NCI-H2227 (cell line): ENCODE measurements around the gene SYNPO2L.
"Not testable (repeated sequence)": the region's sequence is repeated elsewhere in the genome, so short reads cannot be mapped to it uniquely, and the experiment has no call there.

Experiments used
- DNase-seq: peaks from one replicate; lab custom pipeline; 2025; ENCODE audit not compliant: unreplicated experiment; lab: John Stamatoyannopoulos, UW

The SYNPO2L gene

DNA sequence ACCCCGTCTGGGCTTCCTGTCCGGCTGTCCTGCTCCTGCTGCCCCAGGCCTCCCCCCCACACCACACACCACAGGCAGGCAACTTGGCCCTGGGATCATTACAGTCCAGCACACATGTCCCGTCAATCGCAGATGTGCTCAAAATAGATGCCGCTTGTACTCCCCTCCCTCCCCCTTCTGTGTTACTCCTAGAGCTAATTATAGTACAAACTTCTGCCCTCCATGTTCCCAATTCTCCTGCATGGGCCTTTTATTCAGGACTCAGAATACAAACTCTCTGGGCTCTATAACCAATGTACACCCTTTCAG is at the start of gene SYNPO2L:
SYNPO2L (minus strand) TSS at position 40 of the 309 bp plus-strand sequence. CDS start 107 bp downstream, outside the sequence.
- no peak for DNase-seq

DNA sequence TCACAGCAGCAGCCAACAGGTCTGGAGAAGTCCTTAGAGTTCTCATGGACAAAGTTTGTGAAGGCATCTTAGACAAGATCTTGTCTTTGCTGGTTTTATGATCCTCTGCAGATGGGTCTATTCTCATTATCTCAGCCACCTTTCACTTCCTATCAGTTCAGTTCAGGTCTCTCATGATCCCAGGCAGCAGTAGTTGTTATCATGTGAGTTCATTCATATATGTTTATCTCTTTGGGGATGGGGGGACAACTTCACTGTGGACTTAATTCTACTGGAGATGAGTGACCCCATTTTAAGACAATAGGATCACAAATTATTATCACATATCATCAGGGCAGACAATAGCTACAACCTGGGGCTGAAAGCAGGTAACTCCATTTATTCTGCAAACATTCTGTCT is 48.1 kb upstream of the SYNPO2L start:
- not testable (repeated sequence) for DNase-seq

DNA sequence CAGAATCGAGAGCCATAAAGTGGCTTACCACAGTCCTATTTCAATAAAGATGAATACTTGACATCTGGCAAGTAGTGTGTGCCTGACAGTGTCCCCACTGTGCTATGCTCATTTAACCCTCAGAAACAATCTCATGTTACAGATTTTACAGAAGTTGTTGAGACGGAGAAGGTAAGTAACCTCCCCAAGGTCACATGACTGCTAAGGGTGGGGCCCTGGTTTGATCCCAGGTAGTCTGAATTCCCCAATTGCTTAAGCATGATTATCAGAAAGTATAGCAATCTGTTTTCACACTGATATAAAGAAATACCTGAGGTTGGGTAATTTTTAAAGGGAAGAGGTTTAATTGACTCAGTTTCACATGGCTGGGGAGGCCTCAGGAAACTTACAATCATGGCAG is 43.0 kb upstream of the SYNPO2L start:
- DNase-seq, result not testable (repeated sequence)

DNA sequence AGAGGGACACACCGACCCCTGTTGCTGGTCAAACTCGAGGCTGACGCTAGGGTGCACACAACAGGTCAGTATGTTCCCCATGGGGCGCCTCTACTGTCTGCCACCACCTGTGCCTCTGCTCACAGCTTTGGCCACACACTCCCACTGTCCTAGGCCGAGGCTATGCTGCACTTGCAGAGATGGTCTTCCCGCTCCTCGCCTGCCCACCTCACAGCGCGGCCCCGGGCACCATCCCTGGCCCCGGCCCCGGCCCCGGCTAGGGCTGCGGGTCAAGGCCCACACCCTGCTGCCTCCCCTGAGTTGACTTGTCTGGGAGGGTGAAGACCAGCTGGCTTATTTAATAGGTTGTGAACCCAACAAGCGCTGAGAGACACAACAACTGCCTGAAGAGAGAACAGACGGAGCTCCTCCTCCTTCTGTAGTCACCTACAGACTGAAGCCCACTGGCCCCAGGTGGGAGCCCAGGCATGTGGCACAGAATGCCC is 41.9 kb upstream of the SYNPO2L start, which contains the start of gene AGAP5:
AGAP5 (minus strand) TSS at position 435 of the 485 bp plus-strand sequence; CDS start at position 81, 354 bp downstream.
- DNase-seq, result not testable (repeated sequence)

- not testable (repeated sequence) for DNase-seq
Measured at GRCh38 chr10:73695302-73695701, 39.5 kb upstream of the SYNPO2L start.

DNA sequence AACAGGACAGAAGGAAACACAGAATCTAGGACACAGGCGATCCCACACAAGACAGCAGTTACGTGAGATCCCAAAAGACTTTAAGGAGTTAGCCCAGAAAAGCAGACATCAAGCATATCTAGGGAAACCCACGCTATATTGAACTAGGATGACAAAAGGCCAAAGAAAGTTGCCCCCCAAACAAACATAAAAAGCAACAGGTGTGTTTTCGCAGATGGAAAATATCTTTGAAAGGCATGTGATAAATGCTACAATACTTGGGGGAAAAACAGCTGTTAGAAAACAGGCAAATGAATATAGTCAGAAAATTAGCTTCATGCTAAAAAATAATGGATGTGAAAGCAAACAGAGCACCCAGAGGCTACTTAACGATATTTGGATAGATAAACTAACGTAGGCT is 34.9 kb upstream of the SYNPO2L start:
- DNase-seq, result not testable (repeated sequence)

GRCh38 chr10:73689596-73689995 is 33.8 kb upstream of the SYNPO2L start:
- not testable (repeated sequence) for DNase-seq

- not testable (repeated sequence) for DNase-seq
Measured at GRCh38 chr10:73687641-73688040, 31.8 kb upstream of the SYNPO2L start.

GRCh38 chr10:73674546-73674945 is 18.7 kb upstream of the SYNPO2L start:
- not testable (repeated sequence) for DNase-seq

- not testable (repeated sequence) for DNase-seq
Measured at GRCh38 chr10:73668378-73668777, 12.5 kb upstream of the SYNPO2L start.

DNA sequence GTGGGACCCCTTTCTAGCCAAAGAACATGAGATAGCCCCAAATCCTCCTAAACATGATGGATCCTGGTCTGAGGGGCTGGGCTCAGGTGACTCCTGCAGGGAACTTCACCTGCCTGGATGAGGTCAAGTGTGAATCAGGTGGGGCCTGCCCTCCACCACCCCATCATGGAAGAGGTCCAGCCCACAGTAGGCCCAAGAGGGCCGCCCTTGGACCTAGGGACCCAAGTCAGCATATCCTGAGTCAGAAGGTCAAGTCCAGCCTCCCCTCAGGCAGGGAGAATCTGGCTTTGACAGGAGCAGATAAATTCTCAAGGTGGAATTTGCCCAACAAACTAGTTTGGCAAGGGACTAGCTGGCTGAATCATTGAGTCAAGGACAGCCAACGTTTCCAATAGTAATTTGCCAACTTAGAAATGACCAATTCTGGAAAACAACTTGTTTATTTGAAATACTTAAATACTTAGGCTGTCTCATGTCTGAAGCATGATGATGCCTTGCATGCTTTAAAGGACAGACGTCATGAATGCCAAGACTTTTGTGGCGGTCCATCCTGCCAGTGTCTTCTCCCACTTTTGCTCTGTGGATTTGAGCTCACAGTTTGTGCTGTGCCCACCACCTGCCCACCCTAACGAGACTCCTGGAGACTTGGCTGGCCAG is 10.5 kb upstream of the SYNPO2L start:
- not testable (repeated sequence) for DNase-seq

DNA sequence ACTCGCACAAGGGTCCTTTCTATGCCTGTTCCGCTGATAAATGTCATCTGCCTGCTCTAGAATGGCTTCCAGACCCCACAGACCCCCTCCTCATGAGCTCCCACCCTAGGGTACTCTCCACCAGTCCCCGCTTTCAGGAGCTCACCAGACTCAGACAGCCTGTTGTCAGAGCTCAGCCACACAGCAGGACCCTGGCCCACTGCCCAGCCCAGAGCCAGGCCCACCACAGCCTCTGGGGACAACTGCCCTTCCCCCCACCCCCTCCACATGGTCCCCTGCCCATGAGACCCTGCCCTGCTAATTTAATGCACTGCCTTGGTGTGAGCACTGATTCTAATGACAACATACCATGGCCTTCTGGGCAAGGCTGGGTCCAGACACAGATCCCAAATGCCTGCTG is 9.8 kb upstream of the SYNPO2L start:
- DNase-seq, result not testable (repeated sequence)

DNA sequence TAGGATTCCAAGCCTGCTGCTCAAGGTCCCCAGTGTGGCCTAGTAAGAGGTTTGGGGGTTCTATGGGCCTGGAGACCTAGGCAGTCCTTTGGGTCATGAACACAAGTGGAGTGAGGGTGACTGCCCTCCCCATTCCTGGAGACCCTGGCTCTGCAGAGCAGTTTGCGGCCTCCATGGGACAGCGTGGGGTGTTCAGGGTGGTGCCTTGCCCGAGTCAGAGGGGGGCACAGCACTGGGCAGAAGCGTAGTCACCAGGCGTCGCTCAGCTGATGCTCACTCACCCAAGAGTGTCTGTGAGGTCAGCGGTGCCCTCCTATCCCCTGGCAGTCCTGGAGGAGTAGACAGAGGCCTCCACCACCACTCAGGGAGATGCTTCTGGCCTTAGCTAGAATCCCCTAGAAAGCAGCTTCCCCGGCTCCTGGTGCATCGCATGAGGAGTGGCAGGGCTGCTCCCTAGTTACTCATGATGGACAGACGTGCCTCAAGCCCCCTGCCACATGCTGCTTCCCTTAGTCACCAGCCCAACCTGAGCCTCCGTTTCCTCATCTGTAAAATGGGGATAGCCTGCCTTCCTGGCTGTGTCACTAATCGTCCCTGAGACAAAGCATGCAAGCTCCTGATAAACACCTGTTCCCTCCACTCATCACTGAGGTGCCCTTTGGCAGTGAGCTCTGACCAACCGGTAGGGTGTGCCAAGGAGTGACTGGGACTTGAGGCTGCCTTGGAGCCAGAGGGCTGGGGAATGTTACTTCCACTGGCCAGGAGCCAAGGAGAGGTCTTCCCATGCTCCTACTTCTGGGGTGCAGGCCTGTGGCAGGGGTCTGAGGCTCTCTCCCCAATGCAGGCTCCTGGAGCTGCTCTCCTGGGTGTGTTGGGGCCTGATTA is 8.6 kb upstream of the SYNPO2L start:
- not testable (repeated sequence) for DNase-seq

- DNase-seq, result not testable (repeated sequence)
Measured at GRCh38 chr10:73663621-73664020, 7.8 kb upstream of the SYNPO2L start.

DNA sequence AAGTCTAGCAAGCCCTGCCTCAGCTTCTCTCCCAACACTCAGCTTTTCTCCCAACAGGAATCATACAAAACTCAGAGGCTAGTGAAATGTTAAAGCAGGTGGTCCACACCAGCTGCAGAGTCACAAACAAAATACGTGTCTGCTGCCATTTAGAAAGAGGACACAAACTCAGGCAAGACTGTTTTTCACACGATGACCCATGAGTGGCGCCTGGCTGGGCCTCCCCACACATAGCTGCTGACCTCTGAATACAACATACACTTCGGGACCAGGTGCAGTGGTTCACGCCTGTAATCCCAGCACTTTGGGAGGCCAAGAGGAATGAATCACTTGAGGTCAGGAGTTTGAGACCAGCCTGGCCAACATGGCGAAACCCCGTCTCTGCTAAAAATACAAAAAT is 6.9 kb upstream of the SYNPO2L start:
- DNase-seq, result not testable (repeated sequence)

GRCh38 chr10:73655257-73655989 is 406 bp downstream of the SYNPO2L start:
- no peak for DNase-seq

GRCh38 chr10:73653701-73654100 is 2.1 kb downstream of the SYNPO2L start:
- DNase-seq, result no peak

GRCh38 chr10:73653195-73653594 is 2.6 kb downstream of the SYNPO2L start:
- no peak for DNase-seq

GRCh38 chr10:73650537-73651331 is 5.1 kb downstream of the SYNPO2L start:
- DNase-seq, result no peak

DNA sequence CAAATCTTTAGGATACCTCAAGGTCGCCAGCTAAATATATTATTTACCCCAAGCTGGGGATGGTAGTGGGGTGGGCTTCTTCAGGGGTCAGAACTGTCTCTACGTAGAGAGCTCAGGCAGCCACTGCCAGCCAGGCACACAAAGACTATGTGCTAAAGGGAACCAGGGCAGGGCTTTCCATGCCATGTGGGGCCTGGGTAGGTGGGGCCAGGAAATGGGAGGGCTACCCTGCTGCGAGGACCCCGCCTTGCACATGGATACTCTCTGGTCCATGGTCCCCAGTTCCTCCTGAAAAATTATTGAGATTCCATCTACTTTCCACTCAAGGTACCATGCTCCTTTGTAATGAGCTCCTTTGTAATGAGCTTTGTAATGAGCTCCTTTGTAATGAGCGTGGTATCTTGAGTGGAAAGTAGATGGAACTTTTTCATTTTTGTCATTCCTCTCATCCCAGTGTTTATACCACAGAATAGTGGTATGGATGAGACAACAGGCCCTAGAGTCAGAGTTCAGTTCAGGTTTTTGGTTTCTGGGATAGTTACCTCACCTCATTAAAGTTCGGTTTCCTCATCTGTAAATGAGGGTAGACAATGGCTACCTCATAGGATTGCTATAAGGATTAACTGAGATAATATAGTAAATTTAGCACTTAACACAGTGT is 5.8 kb downstream of the SYNPO2L start:
- no peak for DNase-seq
